Activated CD4-positive, CD25-positive, alpha-beta regulatory T cell treated with anti-CD3 and anti-CD28 coated beads, Interleukin-2, amount 50 U/mL, for 72 hours (primary cell): ENCODE results near the gene NCAPD3.

Experiments
- DNase-seq: peaks from one replicate; pipeline ENCODE4 v3.0.0; 2021

NCAPD3 gene

GRCh38 chr11:134253188-134253993, 29.6 kb upstream of the NCAPD3 start, which contains the start of the genes ACAD8 and THYN1:
ACAD8 (plus strand) TSS chr11:134253568; CDS start chr11:134253601, 33 bp downstream.
THYN1 (minus strand) TSS chr11:134253352; CDS start chr11:134252882, 470 bp downstream.
- peak; percentile 89 for DNase-seq

DNA sequence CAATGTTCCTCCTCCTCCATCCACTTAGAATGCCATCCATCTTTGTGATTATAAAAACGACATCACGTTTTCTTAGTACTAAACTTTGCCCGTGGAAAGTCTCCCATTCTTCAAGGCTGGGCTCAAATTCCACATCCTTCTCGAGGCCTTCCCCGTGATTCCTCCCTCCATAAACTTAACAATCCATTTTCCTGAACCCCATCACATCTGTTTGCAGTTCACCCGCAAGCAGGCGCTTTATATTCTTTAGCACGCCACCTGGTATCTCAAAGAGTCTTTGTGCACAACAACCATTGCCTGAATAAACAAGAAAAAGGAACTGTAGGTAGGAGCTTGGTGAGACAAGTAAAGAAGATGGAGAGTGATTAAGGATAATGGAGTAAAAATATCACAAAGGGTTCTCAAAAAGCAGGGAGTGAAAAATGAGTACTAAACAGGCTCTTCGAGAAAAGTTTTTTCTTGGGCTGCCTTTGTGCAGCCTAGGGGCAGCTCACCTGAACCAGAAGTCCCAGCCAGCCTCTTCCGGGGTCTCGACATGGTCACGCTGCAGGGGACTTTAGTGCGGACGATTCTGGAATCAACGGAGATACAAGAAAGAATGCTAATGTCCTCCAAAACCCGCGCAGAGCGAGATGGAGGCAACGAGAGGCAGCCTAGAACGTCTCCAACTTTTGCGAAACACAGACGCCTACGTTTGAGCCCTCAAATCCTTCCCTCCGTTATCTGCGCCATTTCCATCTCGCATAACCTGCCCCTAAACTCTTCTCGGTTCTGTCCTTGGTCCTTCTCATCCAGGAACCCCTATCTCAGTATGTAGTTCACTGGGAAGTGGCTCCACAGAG, 28.8 kb upstream of the NCAPD3 start:
- peak; percentile 37 for DNase-seq

GRCh38 chr11:134250675-134251074, 26.9 kb upstream of the NCAPD3 start:
- DNase-seq = no peak

GRCh38 chr11:134250246-134250645, 26.5 kb upstream of the NCAPD3 start:
- no peak for DNase-seq

DNA sequence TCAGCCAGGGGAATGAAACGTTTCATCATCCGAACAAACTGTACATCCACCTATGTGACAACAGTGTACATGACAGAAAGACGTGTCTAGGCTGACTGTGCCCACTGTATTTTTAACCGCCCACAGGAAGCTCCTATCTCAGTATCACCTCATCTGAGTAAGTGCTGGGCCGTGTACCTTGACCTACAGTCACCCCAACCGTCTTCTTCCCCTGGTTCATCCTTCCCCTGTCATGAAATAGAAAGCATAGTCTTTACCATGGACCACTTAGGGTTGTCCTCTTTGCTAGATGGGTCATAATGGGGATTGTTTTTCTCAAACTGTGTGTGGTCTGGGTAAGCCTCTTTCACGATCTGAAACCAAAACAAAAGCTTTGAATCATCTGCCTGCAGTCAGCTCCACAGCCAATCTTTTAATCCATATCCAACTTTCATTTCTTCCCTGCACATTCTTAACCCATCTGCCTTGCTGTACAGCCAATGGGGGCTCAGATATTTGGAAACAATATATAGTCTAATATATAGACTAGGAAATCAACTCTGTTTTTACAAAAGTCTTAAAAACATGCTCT, 25.2 kb upstream of the NCAPD3 start:
- no peak for DNase-seq

DNA sequence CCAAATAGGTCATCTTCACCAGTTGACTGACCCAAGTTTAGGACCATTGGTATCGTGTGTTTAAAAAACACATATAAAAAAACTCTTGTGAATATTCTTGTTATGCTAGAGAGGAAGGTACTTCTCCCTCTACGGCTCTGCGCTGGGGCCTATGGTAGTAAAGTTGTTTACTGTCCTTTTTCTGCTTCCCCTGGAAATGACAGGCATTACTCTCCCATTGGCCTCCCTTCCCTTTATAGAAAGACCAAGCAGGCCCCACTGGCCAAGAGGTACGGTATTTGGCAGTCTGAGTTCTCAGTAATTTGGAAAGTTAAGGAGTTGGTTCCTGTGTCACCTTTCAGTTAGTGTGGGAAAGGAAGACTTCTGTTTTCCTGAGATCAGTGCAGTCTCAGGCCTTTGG, 22.9 kb upstream of the NCAPD3 start:
- no peak for DNase-seq

DNA sequence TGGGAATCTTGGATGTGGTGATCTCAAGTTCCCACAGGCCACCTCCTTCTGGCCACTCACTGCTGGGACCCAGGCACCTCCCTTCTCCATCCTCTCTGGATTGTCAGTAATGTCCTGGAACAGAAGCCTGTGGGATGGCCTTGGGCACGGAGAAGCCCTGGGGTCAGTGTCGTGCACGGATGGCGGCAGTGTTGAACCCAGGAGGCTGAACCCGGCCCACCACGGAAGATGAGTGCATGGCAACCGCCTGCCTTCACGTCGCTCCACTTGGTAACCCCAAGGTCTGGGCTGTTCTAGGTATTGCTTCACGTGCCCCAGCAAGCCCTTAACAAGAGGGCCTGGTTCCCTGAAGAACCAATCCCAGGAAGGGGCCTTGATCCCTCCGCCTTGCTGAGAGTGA, 22.3 kb upstream of the NCAPD3 start:
- DNase-seq = no peak

DNA sequence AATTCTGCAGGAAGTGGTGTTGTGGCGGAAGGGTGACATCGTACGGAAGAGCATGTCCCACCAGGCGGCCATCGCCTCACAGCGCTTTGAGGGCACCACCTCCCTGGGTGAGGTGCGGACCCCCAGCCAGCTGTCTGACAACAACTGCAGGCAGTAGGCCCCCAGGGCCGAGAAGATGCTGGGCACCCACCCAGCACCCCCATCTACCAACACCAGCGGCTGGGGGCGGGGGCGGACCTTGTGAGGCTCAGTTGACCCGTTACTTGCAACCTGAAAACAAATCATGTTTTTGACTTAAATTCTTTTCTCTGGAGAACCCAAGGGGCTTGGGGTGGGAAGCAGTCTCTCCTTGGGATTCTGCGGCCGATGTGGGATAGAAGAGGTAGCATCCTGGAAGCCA, 21.7 kb upstream of the NCAPD3 start:
- no peak for DNase-seq

- no peak for DNase-seq
These were observed 20.8 kb upstream of the NCAPD3 start for GRCh38 chr11:134244593-134244992.

- DNase-seq = no peak
These were observed 20.1 kb upstream of the NCAPD3 start for GRCh38 chr11:134243913-134244312.

GRCh38 chr11:134242376-134242775, 18.6 kb upstream of the NCAPD3 start:
- no peak for DNase-seq

- DNase-seq = no peak
These were observed 16.8 kb upstream of the NCAPD3 start for GRCh38 chr11:134240592-134240991.

- DNase-seq = no peak
These were observed 15.2 kb upstream of the NCAPD3 start for GRCh38 chr11:134238956-134239355.

DNA sequence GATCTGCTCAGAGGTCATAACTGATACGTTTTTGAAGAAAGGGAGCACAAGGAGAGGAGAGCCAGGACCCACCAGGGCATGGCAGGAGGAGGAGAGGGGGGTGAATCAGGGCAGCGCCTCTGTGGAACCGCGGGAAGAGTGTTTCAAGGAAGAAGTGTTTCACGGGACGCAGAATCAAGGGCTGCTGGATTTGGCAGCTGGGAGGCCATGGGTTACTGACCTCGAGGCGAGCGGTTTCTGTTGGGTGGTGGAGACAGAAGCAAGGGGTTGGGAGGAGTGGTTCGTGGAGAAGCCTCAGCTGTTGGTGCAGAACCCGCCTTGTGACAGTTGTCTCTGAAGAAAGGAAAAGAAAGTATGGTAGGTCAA, 13.8 kb upstream of the NCAPD3 start:
- DNase-seq = no peak

DNA sequence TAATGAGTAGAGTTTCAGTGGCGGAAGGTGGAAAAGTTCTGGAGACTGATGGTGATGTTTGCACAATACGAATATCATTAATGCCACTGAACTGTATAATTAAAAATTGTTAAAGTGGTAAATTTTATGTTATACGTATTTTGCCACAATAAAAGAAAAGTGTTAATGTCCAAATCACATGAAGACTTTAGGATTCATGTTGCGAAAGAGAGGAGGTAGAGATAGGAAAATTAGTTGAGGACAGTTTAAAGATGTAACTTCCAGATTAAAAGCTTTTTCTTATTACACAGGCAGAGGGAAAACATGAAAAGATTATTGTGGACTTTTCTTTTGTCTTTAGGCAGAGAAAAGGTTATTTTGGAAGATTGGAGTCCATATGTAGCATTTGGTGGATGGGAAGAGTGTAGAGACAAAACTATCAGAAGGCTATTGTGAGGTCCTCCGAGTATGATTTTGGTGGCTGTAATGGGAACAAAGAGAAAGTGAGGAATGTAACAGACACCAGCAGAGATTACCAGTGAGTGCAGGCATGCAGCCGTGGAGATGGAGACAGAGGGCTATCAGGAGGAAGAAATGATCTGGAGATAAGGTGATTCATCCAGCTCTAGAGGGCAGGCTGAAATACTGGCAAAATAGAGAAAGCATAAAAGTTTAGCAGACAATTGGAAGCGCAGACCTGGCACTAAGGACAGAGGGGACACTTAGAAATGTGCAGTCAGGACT, 13.2 kb upstream of the NCAPD3 start:
- no peak for DNase-seq

DNA sequence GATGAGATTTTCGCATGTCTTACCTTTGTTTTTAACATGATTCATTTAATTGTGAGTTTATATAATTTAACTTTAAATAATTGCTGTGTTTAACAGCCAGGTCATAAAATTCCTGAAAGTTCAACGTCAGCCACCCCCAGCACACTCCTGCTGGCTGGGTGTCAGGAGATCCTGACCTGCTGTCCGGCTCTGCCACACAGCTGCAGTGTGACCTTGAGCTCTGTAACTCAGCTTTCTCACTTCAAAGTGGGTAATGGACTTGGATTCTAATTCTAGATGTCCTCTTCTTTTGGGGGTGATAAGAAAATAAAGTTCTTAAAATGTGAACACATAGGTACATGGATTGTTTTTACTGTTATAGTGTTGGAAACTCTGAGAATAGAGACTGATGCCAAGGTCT, 11.6 kb upstream of the NCAPD3 start:
- no peak for DNase-seq

- DNase-seq = no peak
These were observed 10.0 kb upstream of the NCAPD3 start for GRCh38 chr11:134233729-134234179.

DNA sequence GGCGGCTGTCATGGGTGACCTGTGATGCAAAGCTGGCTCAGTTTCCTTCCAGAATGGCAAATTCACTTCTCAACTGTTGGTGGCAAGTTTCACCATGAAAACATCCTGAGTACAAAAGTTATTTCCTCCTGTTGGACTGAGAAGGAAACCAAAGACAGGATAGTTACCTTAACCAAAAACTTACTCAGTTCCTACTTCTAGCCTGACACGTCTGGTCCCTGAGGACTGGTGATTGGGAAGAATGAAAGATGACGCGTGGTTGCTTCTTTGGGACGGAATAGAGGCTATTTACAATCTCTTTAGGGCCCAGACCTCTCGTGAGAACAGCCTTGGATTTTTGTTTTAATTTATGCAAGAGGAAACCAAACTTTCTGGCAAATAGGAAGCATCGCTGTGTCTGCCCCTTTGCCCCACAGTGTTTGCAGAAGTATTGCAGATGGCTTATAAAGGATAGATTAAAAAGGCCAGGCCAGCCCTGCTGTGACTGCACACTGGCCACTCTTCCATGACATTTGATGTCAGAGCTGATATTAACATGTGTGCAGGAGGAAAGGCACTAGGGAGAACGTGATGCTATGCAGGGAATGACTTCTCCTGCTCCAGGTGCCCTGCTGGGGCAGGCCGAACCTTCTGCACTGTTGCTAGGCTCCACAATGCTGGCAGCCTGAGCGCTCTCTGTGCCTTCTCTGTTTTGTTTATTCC, 8.3 kb upstream of the NCAPD3 start:
- no peak for DNase-seq

- DNase-seq = no peak
These were observed 6.6 kb upstream of the NCAPD3 start for GRCh38 chr11:134230339-134230738.

GRCh38 chr11:134229126-134229790, 5.5 kb upstream of the NCAPD3 start:
- DNase-seq = no peak

DNA sequence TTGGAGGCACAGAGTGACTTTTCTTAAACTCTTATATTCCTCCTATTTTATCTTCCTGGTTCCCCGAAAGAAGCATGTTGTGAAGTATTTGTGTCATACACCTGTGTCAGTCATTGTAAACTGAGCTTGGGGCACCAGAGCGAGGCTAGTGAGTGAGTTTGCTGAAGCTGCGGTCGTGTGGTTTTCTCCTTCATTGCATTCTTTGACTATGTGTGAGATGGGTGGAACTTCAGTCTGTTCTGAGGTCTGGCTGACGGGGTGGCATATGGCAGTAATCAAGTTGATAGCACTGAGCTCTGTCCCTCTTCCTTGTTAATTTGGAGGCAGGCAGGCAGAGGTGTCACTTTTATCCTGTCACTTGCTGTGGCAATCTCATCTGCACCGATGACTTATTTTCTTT, 4.9 kb upstream of the NCAPD3 start:
- no peak for DNase-seq
